Measurements from ENCODE around the gene MKNK2.
A peak's percentile ranks its signal among the peaks of the same experiment; 100 is the strongest.

- TF ChIP-seq CTCF (IDR thresholded peaks at IDR 0.05) (no peak), EP300 (IDR thresholded peaks at IDR 0.05) (peak in 1 of 2 donors; percentile 5)
These were observed 8.4 kb downstream of the MKNK2 start for GRCh38 chr19:2042485-2043250.
